B cell (primary cell): Measurements from ENCODE around the gene PROP1. TPM values are rescaled to one million over a fixed set of nuclear protein-coding genes. Genes with fewer than 3 reads are reported as not detected.
"Not testable (repeated sequence)": the region's sequence is repeated elsewhere in the genome, so short reads cannot be mapped to it uniquely, and the experiment has no call there.

Source experiments
- ATAC-seq: fragments of 200-7000 bp; cut with Tn5 transposase; one replicate; pipeline ENCODE4 v1.10.0; 2021; ENCODE audit warnings: low read depth, mild to moderate bottlenecking, moderate number of reproducible peaks, moderate library complexity
- CTCF ChIA-PET: fragments of 350-600 bp; sonication (Branson Sonifier 250); formaldehyde crosslinking; loops from one replicate; lab custom pipeline; 2021; ENCODE audit warnings: antibody characterized with exemption, inconsistent platforms; lab: Charles Lee
- POLR2A ChIA-PET: fragments of 350-600 bp; sonication (Branson Sonifier 250); formaldehyde crosslinking; loops from one replicate; lab custom pipeline; 2021; ENCODE audit warnings: antibody characterized with exemption; lab: Charles Lee
- DNase-seq: peaks from one replicate; pipeline ENCODE4 v3.0.0; 2013
- H2AFZ ChIP-seq: 2 replicates; pipeline ENCODE4 v1.6.1; 2012; ENCODE audit warnings: mild to moderate bottlenecking, low read depth, low read length; ENCODE audit not compliant: insufficient read depth, poor library complexity, severe bottlenecking
- H3K27ac ChIP-seq, 2 donors: 1 replicate in 1 of 2; 2 replicates in 1 of 2; pipeline ENCODE4 v1.5.1; 2012 to 2013; ENCODE audit warnings: low read length in 2 of 2, mild to moderate bottlenecking in 2 of 2, moderate library complexity in 1 of 2
- H3K27me3 ChIP-seq, 4 experiments: fragments of 200-600 bp in 1 of 4; sonication (generic) in 1 of 4; replicated peaks in 1 of 4; 1 replicate in 2 of 4; 2 replicates in 2 of 4; pipeline versions ENCODE4 v1.6.1 to v1.7.0; 2013 to 2016; ENCODE audit warnings: low read length in 3 of 4, mild to moderate bottlenecking in 2 of 4, mixed read lengths in 1 of 4, moderate library complexity in 1 of 4; ENCODE audit not compliant: insufficient read depth in 4 of 4, control insufficient read depth in 3 of 4; ENCODE audit errors: control extremely low read depth in 1 of 4
- H3K36me3 ChIP-seq, 2 experiments: replicated peaks in 1 of 2; 1 replicate in 1 of 2; 2 replicates in 1 of 2; pipeline versions ENCODE4 v1.6.1 to v1.7.1; 2013; ENCODE audit warnings: low read length in 1 of 2; ENCODE audit not compliant: insufficient read depth in 2 of 2, control insufficient read depth in 1 of 2; ENCODE audit errors: control extremely low read depth in 1 of 2, extremely low read depth in 1 of 2
- H3K4me1 ChIP-seq, 2 donors: fragments of 200-600 bp in 1 of 2; sonication (generic) in 1 of 2; 1 replicate in 1 of 2; 2 replicates in 1 of 2; pipeline versions ENCODE4 v1.5.1 to v1.6.1; 2013 to 2017; ENCODE audit warnings: low read length in 2 of 2; ENCODE audit not compliant: control insufficient read depth in 2 of 2, insufficient read depth in 2 of 2
- H3K4me2 ChIP-seq: replicated peaks from 2 replicates; pipeline ENCODE3; 2012; ENCODE audit warnings: mild to moderate bottlenecking, low read depth, low read length; ENCODE audit not compliant: poor library complexity, severe bottlenecking
- H3K4me3 ChIP-seq, 5 experiments: fragments of 200-600 bp in 1 of 5; sonication (generic) in 1 of 5; 1 replicate in 3 of 5; 2 replicates in 2 of 5; pipeline versions ENCODE4 v1.5.1 to v1.7.0; 2011 to 2016; ENCODE audit warnings: low read length in 4 of 5, mild to moderate bottlenecking in 4 of 5, low read depth in 2 of 5, control low read depth in 1 of 5, moderate library complexity in 1 of 5; ENCODE audit not compliant: insufficient read depth in 1 of 5; ENCODE audit errors: control extremely low read depth in 1 of 5, extremely low read depth in 1 of 5
- H3K79me2 ChIP-seq: fragments of 200-600 bp; sonication (generic); one replicate; pipeline ENCODE4 v1.6.0; 2016; ENCODE audit warnings: low read length; ENCODE audit not compliant: control insufficient read depth, insufficient read depth
- H3K9ac ChIP-seq: fragments of 200-600 bp; sonication (generic); 2 replicates; pipeline ENCODE4 v1.6.1; 2017; ENCODE audit warnings: mild to moderate bottlenecking, low read length, moderate library complexity
- H3K9me3 ChIP-seq, 3 donors: one replicate each; pipeline versions ENCODE4 v1.6.1 to v1.7.1; 2013; ENCODE audit warnings: low read length in 2 of 3; ENCODE audit not compliant: control insufficient read depth in 2 of 3, insufficient read depth in 1 of 3; ENCODE audit errors: control extremely low read depth in 1 of 3
- H4K20me1 ChIP-seq: 2 replicates; pipeline ENCODE4 v1.6.0; 2012; ENCODE audit warnings: mild to moderate bottlenecking, low read length; ENCODE audit not compliant: insufficient read depth, control insufficient read depth, poor library complexity, severe bottlenecking
- H3K27ac Mint-ChIP-seq: one replicate; pipeline ENCODE4 v1.8.0; 2021; ENCODE audit warnings: mixed read lengths
- H3K27me3 Mint-ChIP-seq: one replicate; pipeline ENCODE4 v1.8.0; 2021; ENCODE audit warnings: mixed read lengths
- H3K4me1 Mint-ChIP-seq: one replicate; pipeline ENCODE4 v1.8.0; 2021; ENCODE audit warnings: mixed read lengths
- H3K4me3 Mint-ChIP-seq: one replicate; pipeline ENCODE4 v1.8.0; 2021; ENCODE audit warnings: mixed read lengths
- H3K9me3 Mint-ChIP-seq: one replicate; pipeline ENCODE4 v1.8.0; 2022; ENCODE audit warnings: mixed read lengths; ENCODE audit not compliant: insufficient read depth
- EZH2 ChIP-seq: IDR thresholded peaks from 2 replicates; pipeline ENCODE4 v1.6.1; 2012; ENCODE audit warnings: borderline replicate concordance, low read depth, mild to moderate bottlenecking, moderate library complexity, low read length; ENCODE audit not compliant: insufficient read depth, poor library complexity, severe bottlenecking
- WGBS: methylation state at CpG from one replicate; pipeline ENCODE4 v1.1.5; 2013; ENCODE audit warnings: missing lambda C conversion rate; ENCODE audit not compliant: insufficient coverage; 5-methylcytosine and 5-hydroxymethylcytosine counted together
- intact Hi-C: fragments of 100-400 bp; cut with micrococcal nuclease; formaldehyde crosslinking; loops from one replicate; pipeline ENCODE4 v1.10.0; 2022
- polyA plus RNA-seq: library from polyadenylated mRNA; depleted of rRNA; stranded (reverse); fragments of >200 nt; gene quantifications from 2 replicates; pipeline ENCODE4 v1.2.3, GENCODE V29; 2012
- total RNA-seq, 2 donors: library from RNA; stranded (reverse); fragments of 120-200 nt in 1 of 2; gene quantifications; 1 replicate in 1 of 2; 2 replicates in 1 of 2; pipeline versions ENCODE4 v1.2.3 to v1.2.4, GENCODE V29; 2013 to 2022
- TF ChIP-seq, protein P1 (sequence below): fragments of 200-600 bp; IDR thresholded peaks from one replicate; pipeline ENCODE4 v1.8.0; 2022; ENCODE audit warnings: antibody characterized with exemption, mild to moderate bottlenecking

PROP1 gene
- total and polyA plus RNA-seq, 2 donors (not counting 1 experiment from before 2014, with no cell fraction given), result not detected

DNA sequence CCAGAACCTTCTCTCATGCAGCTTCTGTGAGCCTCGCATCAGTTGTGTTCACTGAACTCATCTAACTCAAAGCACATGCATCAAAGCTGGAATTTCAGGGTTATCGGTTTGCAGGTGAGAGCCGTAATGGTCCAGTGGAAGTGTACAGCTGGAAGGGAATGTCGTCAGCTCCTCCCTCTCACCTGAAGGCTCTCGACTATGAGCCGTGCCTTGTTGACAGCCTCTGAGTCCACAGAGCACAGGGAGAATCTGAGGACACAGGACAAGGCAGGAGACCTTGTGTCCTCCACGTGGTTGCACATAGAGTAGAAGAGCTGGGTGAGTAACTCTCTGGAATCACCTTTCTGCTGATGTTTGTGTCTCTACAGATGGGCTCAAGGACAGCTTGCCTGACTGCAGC is 38.8 kb downstream of the PROP1 start:
- no peak for DNase-seq
- Histone ChIP-seq H3K4me2 (no peak overlapping the region), H3K79me2 (no peaks in the 10 kb centered on the region), H3K27ac (no peak overlapping the region), H3K9ac (no peak overlapping the region), H3K9me3 (peaks cover 0 to 7% (median 0%) of the 10 kb centered on the region in 3 donors), H3K4me1 (no peaks in the 10 kb centered on the region), H3K36me3 (no peaks in the 10 kb centered on the region), H3K27me3 (no peaks in the 10 kb centered on the region), H2AFZ (no peak overlapping the region), H4K20me1 (no peaks in the 10 kb centered on the region), H3K4me3 (no peak overlapping the region)
- H3K27ac Mint-ChIP-seq, result no peak overlapping the region
- no peak for ATAC-seq
- intact Hi-C loops, result no loop called here
- no peak overlapping the region for H3K4me3 Mint-ChIP-seq
- 100% methylated on average over 5 of the region's 7 CpGs for WGBS
- POLR2A ChIA-PET, result no interaction called here
- CTCF ChIA-PET, result no interaction called here
- H3K27me3 Mint-ChIP-seq, result no peaks in the 10 kb centered on the region
- H3K4me1 Mint-ChIP-seq, result no peaks in the 10 kb centered on the region
- TF ChIP-seq EZH2, result no peak
- TF ChIP-seq, protein P1, sequence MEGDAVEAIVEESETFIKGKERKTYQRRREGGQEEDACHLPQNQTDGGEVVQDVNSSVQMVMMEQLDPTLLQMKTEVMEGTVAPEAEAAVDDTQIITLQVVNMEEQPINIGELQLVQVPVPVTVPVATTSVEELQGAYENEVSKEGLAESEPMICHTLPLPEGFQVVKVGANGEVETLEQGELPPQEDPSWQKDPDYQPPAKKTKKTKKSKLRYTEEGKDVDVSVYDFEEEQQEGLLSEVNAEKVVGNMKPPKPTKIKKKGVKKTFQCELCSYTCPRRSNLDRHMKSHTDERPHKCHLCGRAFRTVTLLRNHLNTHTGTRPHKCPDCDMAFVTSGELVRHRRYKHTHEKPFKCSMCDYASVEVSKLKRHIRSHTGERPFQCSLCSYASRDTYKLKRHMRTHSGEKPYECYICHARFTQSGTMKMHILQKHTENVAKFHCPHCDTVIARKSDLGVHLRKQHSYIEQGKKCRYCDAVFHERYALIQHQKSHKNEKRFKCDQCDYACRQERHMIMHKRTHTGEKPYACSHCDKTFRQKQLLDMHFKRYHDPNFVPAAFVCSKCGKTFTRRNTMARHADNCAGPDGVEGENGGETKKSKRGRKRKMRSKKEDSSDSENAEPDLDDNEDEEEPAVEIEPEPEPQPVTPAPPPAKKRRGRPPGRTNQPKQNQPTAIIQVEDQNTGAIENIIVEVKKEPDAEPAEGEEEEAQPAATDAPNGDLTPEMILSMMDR, result no peak
- H3K9me3 Mint-ChIP-seq, result no peaks in the 10 kb centered on the region

DNA sequence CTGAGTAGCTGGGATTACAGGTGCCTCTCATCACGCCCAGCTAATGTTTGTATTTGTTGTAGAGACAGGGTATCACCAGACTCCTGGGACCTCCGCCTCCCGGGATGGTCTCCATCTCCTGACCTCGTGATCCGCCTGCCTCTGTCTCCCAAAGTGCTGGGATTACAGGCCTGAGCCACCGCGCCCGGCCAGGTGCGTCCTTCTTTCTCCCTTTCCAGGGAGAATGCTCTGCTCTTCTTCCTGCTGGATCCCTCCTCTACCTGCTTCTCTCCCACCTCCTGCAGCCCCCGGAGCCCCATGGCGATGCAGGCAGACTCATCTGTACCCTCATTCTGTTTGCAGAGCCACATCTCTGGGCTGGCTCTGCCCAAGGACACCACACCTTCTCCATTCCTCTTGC is 42.9 kb downstream of the PROP1 start:
- DNase-seq, H3K4me3 Mint-ChIP-seq, H3K9me3 ChIP-seq, H3K9ac ChIP-seq, H3K27me3 ChIP-seq, H3K4me3 ChIP-seq, H3K4me1 ChIP-seq, CTCF ChIA-PET, H3K4me1 Mint-ChIP-seq, H3K36me3 ChIP-seq, H2AFZ ChIP-seq, H3K4me2 ChIP-seq, H3K79me2 ChIP-seq, H3K27me3 Mint-ChIP-seq, H3K27ac Mint-ChIP-seq, H3K9me3 Mint-ChIP-seq, H3K27ac ChIP-seq, POLR2A ChIA-PET, ATAC-seq, intact Hi-C loops, H4K20me1 ChIP-seq: not testable (repeated sequence)
- 100% methylated on average over 2 of the region's 11 CpGs for WGBS

DNA sequence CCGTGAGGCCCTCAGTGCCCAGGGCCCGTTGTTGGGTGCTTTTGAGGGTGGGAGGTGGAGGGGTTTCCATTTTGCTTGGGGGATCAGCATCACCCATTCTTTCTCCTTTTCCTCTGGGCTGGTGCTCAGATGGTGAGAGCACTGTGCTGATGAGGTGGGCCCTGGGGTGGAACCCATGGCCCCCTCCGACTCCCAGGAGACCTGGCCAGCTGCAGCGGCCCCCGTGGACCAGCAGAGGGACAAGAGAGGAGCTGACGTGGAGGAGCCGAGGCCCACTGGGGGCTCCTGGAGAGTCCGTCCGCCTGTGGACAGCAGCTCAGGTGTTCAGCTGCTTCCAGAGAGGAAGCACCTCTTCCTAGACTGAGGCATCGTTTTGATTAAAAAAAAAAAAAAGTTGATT is 46.4 kb downstream of the PROP1 start:
- H3K9me3 ChIP-seq, H4K20me1 ChIP-seq, ATAC-seq, H3K9me3 Mint-ChIP-seq, CTCF ChIA-PET, H2AFZ ChIP-seq, H3K4me2 ChIP-seq, H3K4me1 ChIP-seq, DNase-seq, H3K36me3 ChIP-seq, H3K4me3 ChIP-seq, intact Hi-C loops, H3K27ac Mint-ChIP-seq, H3K27me3 Mint-ChIP-seq, H3K9ac ChIP-seq, H3K79me2 ChIP-seq, H3K27ac ChIP-seq, H3K4me3 Mint-ChIP-seq, H3K27me3 ChIP-seq: not testable (repeated sequence)
- POLR2A ChIA-PET, result interaction anchor here (0.5 kb wide), 1 partner anchor 97 kb away, joined by 5 read pairs; no protein-coding TSS in a partner anchor
- WGBS, result no CpG with 5 or more reads among the region's 10 CpGs
- peaks cover 15% of the 10 kb centered on the region for H3K4me1 Mint-ChIP-seq
